Activated CD4-positive, alpha-beta memory T cell treated with anti-CD3 and anti-CD28 coated beads for 36 hours (primary cell): ENCODE measurements around the gene FOXA3. TPM values are rescaled to one million over a fixed set of nuclear protein-coding genes. Genes with fewer than 3 reads are reported as not detected.

Source experiments
- CTCF ChIA-PET: fragments of 350-600 bp; sonication (Branson Sonifier 250); formaldehyde crosslinking; loops from one replicate; lab custom pipeline; 2021; ENCODE audit warnings: antibody characterized with exemption, inconsistent platforms; lab: Charles Lee
- POLR2A ChIA-PET: fragments of 350-600 bp; sonication (Branson Sonifier 250); formaldehyde crosslinking; loops from one replicate; lab custom pipeline; 2021; ENCODE audit warnings: antibody characterized with exemption; lab: Charles Lee
- DNase-seq: peaks from one replicate; pipeline ENCODE4 v3.0.0-alpha.2; 2020
- H3K27ac Mint-ChIP-seq: one replicate; pipeline ENCODE4 v1.8.0; 2021; ENCODE audit warnings: mixed read lengths
- H3K27me3 Mint-ChIP-seq: one replicate; pipeline ENCODE4 v1.8.0; 2021; ENCODE audit warnings: mixed read lengths
- H3K36me3 Mint-ChIP-seq: one replicate; pipeline ENCODE4 v1.8.0; 2021; ENCODE audit warnings: mixed read lengths
- H3K4me1 Mint-ChIP-seq: one replicate; pipeline ENCODE4 v1.8.0; 2021; ENCODE audit warnings: low read depth, mixed read lengths
- H3K4me3 Mint-ChIP-seq: one replicate; pipeline ENCODE4 v1.8.0; 2021; ENCODE audit warnings: mild to moderate bottlenecking, mixed read lengths
- H3K9me3 Mint-ChIP-seq: one replicate; pipeline ENCODE4 v1.8.0; 2021; ENCODE audit warnings: mixed read lengths
- intact Hi-C: fragments of 100-400 bp; cut with micrococcal nuclease; formaldehyde crosslinking; loops from one replicate; pipeline ENCODE4 v1.15.1; 2023
- total RNA-seq, 2 experiments: library from RNA; stranded (reverse); gene quantifications; one replicate each; pipeline ENCODE4 v1.2.3, GENCODE V29; 2021

FOXA3 gene
- total RNA-seq, 2 experiments from 2014 or later, result 0.29 to 0.48 TPM

DNA sequence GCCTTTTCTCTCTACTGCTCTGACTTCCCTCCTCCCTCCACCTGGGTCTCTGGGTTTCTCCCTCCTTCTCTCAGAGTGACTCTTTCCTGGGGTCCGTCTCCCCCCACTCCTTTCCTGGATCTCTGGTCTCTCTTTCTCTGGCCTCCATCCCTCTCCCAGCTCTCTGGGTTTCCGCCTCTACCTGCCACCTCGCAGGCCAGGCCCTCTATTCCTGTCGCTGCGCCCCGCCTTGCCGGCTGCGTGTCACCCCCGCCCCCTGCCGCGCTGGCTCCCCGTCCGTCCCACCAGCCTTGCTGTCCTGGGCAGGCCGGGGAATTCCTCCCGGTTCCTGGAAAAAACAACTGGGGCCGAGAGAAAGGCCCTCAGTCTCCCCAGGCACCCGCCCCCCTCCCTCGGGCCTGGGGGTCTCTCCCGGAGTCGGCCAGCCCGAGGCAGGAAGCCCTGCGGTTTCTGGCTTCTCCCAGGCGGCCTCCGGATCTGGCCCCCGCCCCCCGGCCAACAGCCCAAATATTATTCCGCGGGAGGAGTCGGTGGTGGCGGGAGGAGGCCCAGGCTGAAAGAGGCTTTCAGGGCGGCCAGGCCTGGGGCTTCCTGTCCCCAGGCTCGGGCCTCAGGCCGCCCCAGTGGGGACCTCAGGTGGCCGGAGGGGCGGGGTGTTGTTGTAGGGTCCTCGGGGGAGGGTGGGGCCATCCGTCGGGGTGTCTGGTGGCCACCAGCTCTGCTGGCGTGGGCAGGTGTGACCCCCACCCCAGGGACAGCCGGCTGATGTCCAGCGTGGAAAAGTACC, 12.5 kb downstream of the FOXA3 start:
- Mint-ChIP-seq H3K9me3 (no peaks in the 10 kb centered on the region), H3K4me3 (peak overlapping the region; percentile 44), H3K36me3 (no peaks in the 10 kb centered on the region), H3K27ac (peak overlapping the region; percentile 6), H3K27me3 (peaks cover 7% of the 10 kb centered on the region), H3K4me1 (peaks cover 28% of the 10 kb centered on the region)
- peak; percentile 83 for DNase-seq
- intact Hi-C loops, result loop anchor here (1.0 kb wide), 1 partner anchor 13 kb away; the partner anchor contains the start of gene SYMPK
- ChIA-PET CTCF (no interaction called here), POLR2A (interaction anchor here (0.8 kb wide), 1 partner anchor 13 kb away, joined by 3 read pairs; the partner anchor contains the start of gene SYMPK)

- H3K4me3 Mint-ChIP-seq, result no peak overlapping the region
- CTCF ChIA-PET, result no interaction called here
- DNase-seq, result peak; percentile 57
These were observed 14.1 kb downstream of the FOXA3 start for GRCh38 chr19:45878043-45878794.

DNA sequence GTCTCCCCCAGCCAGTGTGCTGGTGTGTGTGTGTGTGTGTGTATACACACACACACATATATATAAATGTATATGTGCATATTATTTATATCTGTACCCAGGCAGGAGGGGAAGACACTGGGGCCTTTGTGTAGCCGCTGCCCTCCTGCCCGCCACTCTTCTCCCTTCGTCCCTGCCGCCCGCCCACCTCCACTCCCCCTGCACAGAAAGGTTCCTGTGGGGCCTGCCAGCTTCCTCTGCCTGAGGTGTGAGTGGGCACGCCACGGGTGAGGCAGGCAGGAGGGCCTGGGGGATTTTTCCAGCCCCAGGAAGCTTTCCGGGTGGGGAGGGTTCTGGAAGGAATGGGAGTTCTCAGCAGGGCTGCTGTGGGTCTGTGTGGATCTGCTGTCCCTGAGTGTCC, 14.9 kb downstream of the FOXA3 start:
- ChIA-PET CTCF (interaction anchor here (1.1 to 1.6 kb wide), 2 partner anchors 15 to 22 kb away, joined by 3 to 10 read pairs; partner anchors contain the start of genes FOXA3 and SYMPK), POLR2A (no interaction called here)
- DNase-seq, result no peak
- Mint-ChIP-seq H3K27ac (no peak overlapping the region), H3K36me3 (peaks cover 4% of the 10 kb centered on the region), H3K4me1 (peaks cover 44% of the 10 kb centered on the region), H3K9me3 (no peaks in the 10 kb centered on the region), H3K27me3 (peaks cover 6% of the 10 kb centered on the region), H3K4me3 (no peak overlapping the region)
- intact Hi-C loops, result no loop called here

More at GRCh38 chr19:45878043-45878794, 14.1 kb downstream of the FOXA3 start:
- Mint-ChIP-seq H3K9me3 (no peaks in the 10 kb centered on the region), H3K27ac (no peak overlapping the region), H3K36me3 (peaks cover 2% of the 10 kb centered on the region), H3K4me1 (peaks cover 36% of the 10 kb centered on the region), H3K27me3 (peaks cover 7% of the 10 kb centered on the region)
- intact Hi-C loops, result no loop called here
- POLR2A ChIA-PET, result no interaction called here

DNA sequence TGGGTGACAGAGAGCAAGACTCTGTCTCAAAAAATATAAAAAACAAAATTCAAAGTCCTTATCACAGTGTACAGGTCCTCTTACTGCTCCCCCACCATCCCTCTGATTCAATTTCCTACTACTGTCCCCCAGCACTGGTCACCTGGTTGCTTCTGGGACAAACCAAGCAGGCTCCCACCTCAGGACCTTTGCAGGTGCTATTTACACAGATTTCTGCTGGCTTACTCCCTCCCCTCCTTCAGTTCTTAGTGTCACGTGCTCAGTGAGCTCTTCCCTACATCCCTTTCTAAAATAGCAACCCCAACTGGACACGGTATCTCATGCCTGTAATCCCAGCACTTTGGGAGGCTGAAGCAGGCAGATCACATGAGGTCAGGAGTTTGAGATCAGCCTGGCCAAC, 15.8 kb downstream of the FOXA3 start:
- DNase-seq, result no peak
- no peak overlapping the region for H3K4me3 Mint-ChIP-seq

DNA sequence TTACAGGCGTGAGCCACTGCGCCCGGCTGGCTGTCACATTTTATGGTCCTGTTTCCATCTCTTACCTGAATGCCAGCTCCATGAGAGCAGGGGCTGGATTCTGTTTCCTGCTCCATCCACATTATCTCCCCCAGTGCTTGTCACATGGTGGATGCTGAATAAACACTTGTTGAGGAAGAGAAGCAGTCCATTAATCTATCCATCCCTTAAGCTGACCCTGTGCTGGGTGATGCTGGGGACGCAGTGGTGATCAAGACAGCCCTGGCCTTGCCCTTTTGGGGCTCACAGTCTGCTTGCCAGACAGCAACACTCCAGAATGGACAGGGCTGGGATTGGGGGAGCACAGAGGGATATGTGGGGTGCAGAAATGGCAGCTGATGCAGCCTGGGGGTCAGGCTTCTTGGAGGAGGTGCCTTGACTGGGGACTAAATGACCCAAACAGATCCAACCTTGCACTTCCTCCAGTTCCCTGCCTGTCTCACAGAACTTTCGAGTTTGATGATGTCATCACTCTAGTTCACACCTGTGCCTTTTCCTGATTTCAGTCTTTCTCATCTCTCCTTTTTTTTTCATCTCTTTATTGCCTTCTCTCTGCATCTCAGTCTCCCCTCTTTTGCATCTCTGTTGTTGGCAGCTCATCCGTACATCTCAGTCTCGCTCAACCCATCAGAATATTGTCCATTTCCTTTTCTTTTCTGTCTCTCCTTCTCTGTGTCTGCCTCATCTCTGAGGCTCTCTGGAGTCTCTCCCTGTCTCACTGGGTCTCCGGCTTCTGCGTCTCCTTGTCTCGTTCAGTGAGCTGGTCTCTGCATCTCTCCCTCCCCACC, 17.2 kb downstream of the FOXA3 start:
- Mint-ChIP-seq H3K4me1 (peaks cover 38% of the 10 kb centered on the region), H3K9me3 (no peaks in the 10 kb centered on the region), H3K27ac (no peak overlapping the region), H3K36me3 (peaks cover 4% of the 10 kb centered on the region), H3K27me3 (peaks cover 5% of the 10 kb centered on the region), H3K4me3 (no peak overlapping the region)
- ChIA-PET POLR2A (interaction anchor here (1.4 kb wide), 1 partner anchor 17 kb away, joined by 7 read pairs; the partner anchor contains the start of genes FOXA3 and SYMPK), CTCF (interaction anchor here (0.6 to 5.7 kb wide), 7 partner anchors 9 to 384 kb away, joined by 3 to 106 read pairs (median 7); partner anchors contain the start of genes FOXA3, MYPOP and SYMPK)
- no peak for DNase-seq
- intact Hi-C loops, result no loop called here

More for the DNA sequence above, 15.8 kb downstream of the FOXA3 start:
- Mint-ChIP-seq H3K27ac (no peak overlapping the region), H3K9me3 (no peaks in the 10 kb centered on the region), H3K4me1 (peaks cover 48% of the 10 kb centered on the region), H3K27me3 (peaks cover 6% of the 10 kb centered on the region), H3K36me3 (peaks cover 4% of the 10 kb centered on the region)
- CTCF ChIA-PET, result interaction anchor here (1.1 to 2.1 kb wide), 3 partner anchors 16 to 63 kb away, joined by 3 to 10 read pairs (median 7); partner anchors contain the start of genes FOXA3 and SYMPK
- intact Hi-C loops, result no loop called here
- POLR2A ChIA-PET, result no interaction called here

DNA sequence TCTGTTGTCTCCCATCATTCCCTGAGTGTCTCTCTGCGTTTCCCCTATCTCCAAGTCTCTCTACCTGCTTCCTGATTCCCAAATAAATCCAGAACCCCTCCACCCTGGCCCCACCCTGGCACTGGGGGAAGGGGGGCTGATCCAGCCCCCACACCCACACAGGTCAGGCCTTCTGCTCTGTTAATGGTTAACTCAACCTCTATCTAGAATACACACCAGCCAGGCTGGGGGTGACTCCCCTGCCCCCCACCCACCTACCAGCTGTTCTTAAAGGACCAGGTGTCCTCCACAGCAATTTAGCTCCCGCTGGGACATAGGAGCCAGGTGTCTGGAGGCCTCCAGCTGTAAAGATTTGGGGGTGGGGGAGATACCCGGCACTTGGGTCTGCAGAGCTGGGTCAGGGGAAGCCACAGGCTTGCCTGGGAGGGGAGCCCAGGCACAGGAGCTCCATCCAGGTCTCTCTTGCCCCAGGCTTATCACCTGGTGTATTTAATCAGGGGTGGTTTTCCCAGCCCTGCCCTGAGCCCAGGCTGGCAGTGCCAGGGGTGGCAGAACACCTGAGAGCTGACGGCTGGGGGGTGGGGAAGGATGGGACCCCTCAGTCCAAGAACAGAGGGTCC, 17.9 kb downstream of the FOXA3 start:
- Mint-ChIP-seq H3K4me1 (peaks cover 37% of the 10 kb centered on the region), H3K4me3 (no peak overlapping the region), H3K27ac (no peak overlapping the region), H3K27me3 (peaks cover 4% of the 10 kb centered on the region), H3K36me3 (peaks cover 4% of the 10 kb centered on the region), H3K9me3 (no peaks in the 10 kb centered on the region)
- no peak for DNase-seq
- intact Hi-C loops, result no loop called here
- POLR2A ChIA-PET, result interaction anchor here (1.4 kb wide), 1 partner anchor 18 kb away, joined by 7 read pairs; the partner anchor contains the start of genes FOXA3 and SYMPK
- CTCF ChIA-PET, result interaction anchor here (0.6 to 5.7 kb wide), 11 partner anchors 10 to 383 kb away, joined by 3 to 106 read pairs (median 5); partner anchors contain the start of genes FOXA3, MYPOP, SIX5 and SYMPK

DNA sequence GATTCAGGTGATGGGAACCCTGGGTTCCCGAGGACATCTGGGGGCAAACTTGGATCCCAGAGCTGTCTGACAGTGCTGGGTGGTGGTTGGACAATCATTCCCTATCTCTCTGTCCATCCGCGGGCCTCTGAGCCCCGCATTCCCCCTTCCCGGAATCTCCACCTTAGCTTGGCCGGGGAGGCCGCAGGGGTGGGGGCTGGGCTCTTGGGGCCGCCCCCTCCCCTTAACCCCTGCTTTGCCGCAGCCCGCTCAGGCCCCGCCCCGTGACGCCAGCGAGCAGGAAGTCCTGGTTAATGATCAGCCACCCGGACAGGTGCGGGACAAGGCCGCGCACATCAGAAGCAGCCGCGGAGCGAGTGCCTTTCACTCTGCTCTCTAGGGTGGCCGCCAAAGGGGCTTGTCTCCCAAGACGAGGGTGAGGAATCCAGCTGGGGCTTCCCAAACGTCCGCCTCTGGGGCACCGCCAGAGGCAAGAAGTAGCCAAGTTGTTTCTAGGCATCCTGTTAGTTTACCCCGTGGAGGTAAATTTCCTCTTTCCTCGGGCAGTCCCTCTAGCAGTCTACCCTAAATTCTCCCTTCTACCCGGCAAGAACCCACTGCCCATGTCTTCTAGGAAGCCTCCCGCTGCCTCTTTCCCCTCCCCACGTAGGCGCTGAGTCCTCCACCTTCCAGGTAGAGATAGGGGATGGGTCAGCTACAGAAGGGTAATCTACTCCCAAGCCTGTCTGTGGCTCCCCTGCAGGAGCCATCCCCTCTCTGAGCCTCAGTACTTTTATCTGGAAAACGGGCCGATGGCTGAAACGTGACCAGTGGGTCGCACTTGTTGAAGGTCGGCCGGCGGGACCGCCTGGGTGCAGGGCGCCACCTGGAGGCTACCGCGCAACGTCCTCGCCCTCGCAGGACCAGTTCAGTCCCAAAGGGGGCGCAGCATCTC, 18.8 kb downstream of the FOXA3 start:
- CTCF ChIA-PET, result interaction anchor here (0.6 to 5.7 kb wide), 12 partner anchors 9 to 382 kb away, joined by 3 to 106 read pairs (median 6); partner anchors contain the start of genes FOXA3, MYPOP, SIX5 and SYMPK
- intact Hi-C loops, result loop anchor here (1.0 kb wide), 1 partner anchor 66 kb away; no protein-coding TSS in a partner anchor
- POLR2A ChIA-PET, result interaction anchor here (1.4 kb wide), 1 partner anchor 19 kb away, joined by 7 read pairs; the partner anchor contains the start of genes FOXA3 and SYMPK
- peak overlapping the region; percentile 68 for H3K4me3 Mint-ChIP-seq
- peak overlapping the region; percentile 64 for H3K27ac Mint-ChIP-seq
- peak; percentile 93 for DNase-seq
- no peaks in the 10 kb centered on the region for H3K9me3 Mint-ChIP-seq
- H3K27me3 Mint-ChIP-seq, result peaks cover 2% of the 10 kb centered on the region
- H3K36me3 Mint-ChIP-seq, result peaks cover 4% of the 10 kb centered on the region
- peaks cover 30% of the 10 kb centered on the region for H3K4me1 Mint-ChIP-seq

DNA sequence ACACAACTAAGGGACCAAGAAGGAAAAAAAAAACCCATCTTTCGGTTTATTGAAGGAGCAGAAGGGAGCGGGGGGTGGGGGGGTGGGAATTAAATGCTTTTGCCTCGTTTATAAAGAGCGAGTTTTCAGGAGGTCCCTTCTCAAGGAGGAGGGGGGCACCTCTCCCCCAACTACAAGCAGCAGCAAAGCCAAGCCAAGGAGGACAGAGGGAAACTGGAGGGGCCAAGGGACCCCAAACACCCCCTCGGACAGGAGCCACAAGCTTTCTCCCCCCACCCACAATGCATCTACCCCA, 19.4 kb downstream of the FOXA3 start:
- POLR2A ChIA-PET, result no interaction called here
- Mint-ChIP-seq H3K27me3 (peaks cover 1% of the 10 kb centered on the region), H3K9me3 (no peaks in the 10 kb centered on the region)

GRCh38 chr19:45883881-45884681, 20.0 kb downstream of the FOXA3 start:
- intact Hi-C loops, result loop anchor here (1.0 kb wide), 1 partner anchor 67 kb away; no protein-coding TSS in a partner anchor
- CTCF ChIA-PET, result interaction anchor here (0.6 to 5.7 kb wide), 6 partner anchors 14 to 381 kb away, joined by 3 to 106 read pairs (median 17); partner anchors contain the start of genes FOXA3, MYPOP and SYMPK
- Mint-ChIP-seq H3K27me3 (peaks cover 1% of the 10 kb centered on the region), H3K4me3 (no peak overlapping the region), H3K9me3 (no peaks in the 10 kb centered on the region), H3K4me1 (peaks cover 28% of the 10 kb centered on the region), H3K36me3 (peaks cover 4% of the 10 kb centered on the region), H3K27ac (no peak overlapping the region)
- POLR2A ChIA-PET, result no interaction called here
- no peak for DNase-seq

More for the DNA sequence above, 19.4 kb downstream of the FOXA3 start:
- DNase-seq, result no peak
- CTCF ChIA-PET, result interaction anchor here (2.2 to 5.7 kb wide), 4 partner anchors 14 to 67 kb away, joined by 10 to 106 read pairs (median 26); partner anchors contain the start of genes FOXA3, MYPOP and SYMPK
- H3K4me3 Mint-ChIP-seq, result peak overlapping the region; percentile 68
- peaks cover 28% of the 10 kb centered on the region for H3K4me1 Mint-ChIP-seq
- H3K27ac Mint-ChIP-seq, result peak overlapping the region; percentile 64
- peaks cover 4% of the 10 kb centered on the region for H3K36me3 Mint-ChIP-seq
- intact Hi-C loops, result loop anchor here (1.0 kb wide), 1 partner anchor 66 kb away; no protein-coding TSS in a partner anchor
